Stimulated activated naive CD8-positive, alpha-beta T cell treated with anti-CD3 and anti-CD28 coated beads, Interleukin-15, amount 100 ng/mL, for 72 hours (primary cell): ENCODE measurements around the gene RBM17.
"Not testable (repeated sequence)": the region's sequence is repeated elsewhere in the genome, so short reads cannot be mapped to it uniquely, and the experiment has no call there.

Experiments used
- ATAC-seq: fragments of 150-1000 bp; cut with Tn5 transposase; 2 replicates; pipeline ENCODE4 v1.10.0; 2021; ENCODE audit warnings: mild to moderate bottlenecking, moderate library complexity
- DNase-seq, 2 donors: peaks; one replicate each; pipeline ENCODE4 v3.0.0; 2021 to 2022
- H3K27ac Mint-ChIP-seq, 2 donors: one replicate each; pipeline ENCODE4 v1.8.0; 2022; ENCODE audit warnings: mild to moderate bottlenecking in 2 of 2, mixed read lengths in 2 of 2, moderate library complexity in 2 of 2
- H3K27me3 Mint-ChIP-seq: one replicate; pipeline ENCODE4 v1.8.0; 2022; ENCODE audit warnings: mixed read lengths
- H3K4me1 Mint-ChIP-seq: one replicate; pipeline ENCODE4 v1.8.0; 2022; ENCODE audit warnings: mild to moderate bottlenecking, mixed read lengths
- H3K4me3 Mint-ChIP-seq, 2 donors: one replicate each; pipeline ENCODE4 v1.8.0; 2022; ENCODE audit warnings: mild to moderate bottlenecking in 2 of 2, mixed read lengths in 2 of 2, moderate library complexity in 1 of 2
- H3K9me3 Mint-ChIP-seq, 2 donors: one replicate each; pipeline ENCODE4 v1.8.0; 2022; ENCODE audit warnings: mixed read lengths in 2 of 2

Gene RBM17

GRCh38 chr10:6107616-6108015, 18.8 kb downstream of the RBM17 start:
- ATAC-seq, DNase-seq, H3K9me3 Mint-ChIP-seq, H3K4me3 Mint-ChIP-seq, H3K27me3 Mint-ChIP-seq, H3K27ac Mint-ChIP-seq: not testable (repeated sequence)
- H3K4me1 Mint-ChIP-seq = peaks cover 40% of the 10 kb centered on the region

DNA sequence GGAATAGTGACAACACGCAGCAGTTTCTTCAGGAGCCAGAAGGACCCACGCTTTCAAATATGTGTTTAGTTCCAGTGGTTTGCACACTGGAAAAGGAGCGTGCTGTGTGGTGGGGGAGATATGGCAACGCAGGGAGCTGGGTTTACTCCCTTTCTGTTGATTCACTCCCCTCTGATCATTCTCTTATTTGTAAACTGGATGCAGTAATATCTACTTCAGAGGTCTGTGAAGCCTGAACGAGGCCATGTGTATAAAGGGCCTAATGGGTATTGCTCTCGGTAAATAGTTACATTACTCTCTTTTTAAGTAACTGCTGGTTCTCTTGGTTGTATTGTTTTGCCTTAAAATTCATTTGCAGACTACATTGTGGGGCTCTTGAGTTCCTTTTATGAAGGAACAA, 19.2 kb downstream of the RBM17 start:
- Mint-ChIP-seq H3K27me3 (no peaks in the 10 kb centered on the region), H3K4me3 (no peak overlapping the region), H3K4me1 (peaks cover 41% of the 10 kb centered on the region), H3K9me3 (no peaks in the 10 kb centered on the region), H3K27ac (peak overlapping the region in 1 of 2 donors; percentile 35)
- DNase-seq = no peak
- ATAC-seq = no peak

- Mint-ChIP-seq H3K4me3 (no peak overlapping the region), H3K27ac (peak overlapping the region in 1 of 2 donors; percentile 44), H3K9me3 (no peaks in the 10 kb centered on the region), H3K4me1 (peaks cover 41% of the 10 kb centered on the region), H3K27me3 (no peaks in the 10 kb centered on the region)
- ATAC-seq (peak; percentile 64), DNase-seq (peak; percentile 30 to 37)
These were observed 20.0 kb downstream of the RBM17 start for GRCh38 chr10:6108631-6109443.

- Mint-ChIP-seq H3K27me3 (no peaks in the 10 kb centered on the region), H3K4me3 (no peak overlapping the region), H3K4me1 (peaks cover 40% of the 10 kb centered on the region), H3K9me3 (no peaks in the 10 kb centered on the region), H3K27ac (no peak overlapping the region)
- DNase-seq (no peak), ATAC-seq (no peak)
These were observed 20.6 kb downstream of the RBM17 start for GRCh38 chr10:6109444-6109775.

- Mint-ChIP-seq H3K4me3 (no peak overlapping the region), H3K9me3 (no peaks in the 10 kb centered on the region), H3K27me3 (no peaks in the 10 kb centered on the region), H3K4me1 (peaks cover 44% of the 10 kb centered on the region), H3K27ac (no peak overlapping the region)
- DNase-seq (no peak), ATAC-seq (no peak)
These were observed 21.3 kb downstream of the RBM17 start for GRCh38 chr10:6110136-6110535.

- Mint-ChIP-seq H3K27me3 (no peaks in the 10 kb centered on the region), H3K4me1 (peaks cover 43% of the 10 kb centered on the region), H3K4me3 (no peak overlapping the region), H3K27ac (no peak overlapping the region), H3K9me3 (no peaks in the 10 kb centered on the region)
- ATAC-seq (no peak), DNase-seq (no peak)
These were observed 24.1 kb downstream of the RBM17 start for GRCh38 chr10:6112893-6113292.

- DNase-seq (no peak), ATAC-seq (no peak)
- Mint-ChIP-seq H3K27ac (peak overlapping the region in 1 of 2 donors; percentile 3), H3K27me3 (no peaks in the 10 kb centered on the region), H3K4me1 (peaks cover 30% of the 10 kb centered on the region), H3K4me3 (no peak overlapping the region), H3K9me3 (no peaks in the 10 kb centered on the region)
These were observed 25.5 kb downstream of the RBM17 start for GRCh38 chr10:6114299-6114698.

DNA sequence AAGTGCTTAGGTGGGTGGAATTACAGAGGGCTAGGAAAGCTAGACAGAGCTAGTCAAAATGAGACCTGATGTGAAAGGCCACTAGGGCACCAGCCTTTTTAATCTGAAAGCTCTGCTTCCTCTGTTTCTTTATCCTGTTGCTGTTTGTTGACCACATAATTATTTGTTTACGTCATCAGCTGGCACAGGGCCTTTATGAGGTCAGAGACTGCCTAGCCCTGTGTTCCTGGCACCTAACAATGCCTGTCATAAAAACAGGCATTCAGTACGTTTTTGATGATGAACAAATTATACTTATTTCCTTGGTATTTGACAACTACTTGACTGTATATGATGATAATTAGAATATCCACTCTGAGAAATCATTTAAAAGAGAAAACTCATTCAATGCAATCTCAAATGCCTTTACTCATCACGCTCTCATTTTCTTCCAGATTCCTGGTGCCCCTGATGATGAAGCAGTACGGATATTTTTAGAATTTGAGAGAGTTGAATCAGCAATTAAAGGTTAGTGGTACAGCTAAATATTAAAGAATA, 26.0 kb downstream of the RBM17 start:
- DNase-seq = no peak
- Mint-ChIP-seq H3K27me3 (no peaks in the 10 kb centered on the region), H3K9me3 (no peaks in the 10 kb centered on the region), H3K4me3 (no peak overlapping the region), H3K27ac (peak overlapping the region in 1 of 2 donors; percentile 3), H3K4me1 (peaks cover 30% of the 10 kb centered on the region)
- ATAC-seq = no peak

GRCh38 chr10:6115411-6115810, 26.6 kb downstream of the RBM17 start:
- no peaks in the 10 kb centered on the region for H3K27me3 Mint-ChIP-seq
- H3K9me3 Mint-ChIP-seq = no peaks in the 10 kb centered on the region

GRCh38 chr10:6115824-6116350, 27.1 kb downstream of the RBM17 start:
- Mint-ChIP-seq H3K4me1 (peaks cover 31% of the 10 kb centered on the region), H3K9me3 (no peaks in the 10 kb centered on the region), H3K27ac (peak overlapping the region; percentile 35 to 43), H3K27me3 (no peaks in the 10 kb centered on the region), H3K4me3 (no peak overlapping the region)
- ATAC-seq (no peak), DNase-seq (no peak)

More at GRCh38 chr10:6115411-6115810, 26.6 kb downstream of the RBM17 start:
- Mint-ChIP-seq H3K4me1 (peaks cover 30% of the 10 kb centered on the region), H3K27ac (peak overlapping the region in 1 of 2 donors; percentile 43), H3K4me3 (no peak overlapping the region)
- ATAC-seq (no peak), DNase-seq (no peak)

- Mint-ChIP-seq H3K9me3 (no peaks in the 10 kb centered on the region), H3K4me3 (no peak overlapping the region), H3K4me1 (peaks cover 32% of the 10 kb centered on the region), H3K27me3 (no peaks in the 10 kb centered on the region), H3K27ac (no peak overlapping the region)
- no peak for DNase-seq
- ATAC-seq = no peak
These were observed 28.0 kb downstream of the RBM17 start for GRCh38 chr10:6116806-6117205.

GRCh38 chr10:6117711-6118110, 28.9 kb downstream of the RBM17 start:
- H3K27ac Mint-ChIP-seq = peak overlapping the region; percentile 49 to 60

GRCh38 chr10:6119423-6119822, 30.6 kb downstream of the RBM17 start:
- H3K4me1 Mint-ChIP-seq = peaks cover 44% of the 10 kb centered on the region
- peak; percentile 54 for ATAC-seq
- H3K27ac Mint-ChIP-seq = no peak overlapping the region

More at GRCh38 chr10:6117711-6118110, 28.9 kb downstream of the RBM17 start:
- DNase-seq (no peak), ATAC-seq (no peak)
- Mint-ChIP-seq H3K4me3 (no peak overlapping the region), H3K9me3 (no peaks in the 10 kb centered on the region), H3K4me1 (peaks cover 32% of the 10 kb centered on the region), H3K27me3 (no peaks in the 10 kb centered on the region)

GRCh38 chr10:6119962-6120361, 31.1 kb downstream of the RBM17 start:
- H3K4me1 Mint-ChIP-seq = peaks cover 45% of the 10 kb centered on the region
- DNase-seq (no peak), ATAC-seq (no peak)
- no peak overlapping the region for H3K4me3 Mint-ChIP-seq
- no peaks in the 10 kb centered on the region for H3K27me3 Mint-ChIP-seq
- H3K9me3 Mint-ChIP-seq = no peaks in the 10 kb centered on the region
- peak overlapping the region in 1 of 2 donors; percentile 17 for H3K27ac Mint-ChIP-seq

More at GRCh38 chr10:6119423-6119822, 30.6 kb downstream of the RBM17 start:
- Mint-ChIP-seq H3K9me3 (no peaks in the 10 kb centered on the region), H3K4me3 (no peak overlapping the region), H3K27me3 (no peaks in the 10 kb centered on the region)
- DNase-seq = no peak

DNA sequence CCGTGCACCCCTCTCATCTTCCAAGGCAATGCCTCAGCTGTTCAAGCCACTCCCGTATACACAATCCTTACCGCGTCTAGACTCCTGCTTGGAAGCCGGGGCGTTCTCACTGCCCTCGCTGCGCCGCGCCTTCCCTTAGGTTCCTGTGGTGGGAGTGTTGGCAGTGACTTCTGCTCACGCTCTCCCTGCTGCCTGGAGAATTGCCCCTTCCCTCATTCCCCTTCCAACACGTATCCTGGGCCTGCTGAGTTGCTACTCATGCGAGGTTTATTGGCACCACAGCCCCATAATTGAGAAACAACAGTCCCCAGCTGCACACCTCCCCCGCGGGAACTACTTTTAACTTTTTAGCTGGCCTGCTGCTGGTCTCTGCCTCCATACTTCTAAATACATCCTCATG, 31.9 kb downstream of the RBM17 start:
- no peak for ATAC-seq
- H3K9me3 Mint-ChIP-seq = no peaks in the 10 kb centered on the region
- H3K4me3 Mint-ChIP-seq = no peak overlapping the region
- H3K27me3 Mint-ChIP-seq = no peaks in the 10 kb centered on the region
- H3K4me1 Mint-ChIP-seq = peaks cover 46% of the 10 kb centered on the region
- DNase-seq = no peak
- H3K27ac Mint-ChIP-seq = peak overlapping the region in 1 of 2 donors; percentile 1

GRCh38 chr10:6121146-6121545, 32.3 kb downstream of the RBM17 start:
- Mint-ChIP-seq H3K27ac (peak overlapping the region in 1 of 2 donors; percentile 1), H3K9me3 (no peaks in the 10 kb centered on the region), H3K4me3 (no peak overlapping the region), H3K4me1 (peaks cover 50% of the 10 kb centered on the region), H3K27me3 (no peaks in the 10 kb centered on the region)
- no peak for DNase-seq
- ATAC-seq = no peak
